K562 (cell line): Measurements from ENCODE around the gene PDE11A. TPM values are rescaled to one million over a fixed set of nuclear protein-coding genes. Genes with fewer than 3 reads are reported as not detected.

Experiments
- CBFA2T3 ChIP-seq: fragments of 450-650 bp; IDR thresholded peaks from 2 replicates; pipeline ENCODE4 v1.6.1; 2017
- IRF9 ChIP-seq: fragments of 450-650 bp; IDR thresholded peaks from 2 replicates; pipeline ENCODE4 v1.6.1; 2016; ENCODE audit warnings: missing biosample characterization, missing genetic modification characterization
- MEIS2 ChIP-seq: fragments of 450-650 bp; IDR thresholded peaks from 2 replicates; pipeline ENCODE4 v1.6.1; 2014; ENCODE audit warnings: mild to moderate bottlenecking; ENCODE audit not compliant: partially characterized antibody
- MGA ChIP-seq: fragments of 450-650 bp; IDR thresholded peaks from 2 replicates; pipeline ENCODE4 v1.6.1; 2016; ENCODE audit warnings: mild to moderate bottlenecking, moderate library complexity
- MTA1 ChIP-seq: fragments of 450-650 bp; IDR thresholded peaks from 2 replicates; pipeline ENCODE4 v1.6.1; 2017; ENCODE audit warnings: borderline replicate concordance
- SIRT6 ChIP-seq: IDR thresholded peaks from one replicate; pipeline ENCODE4 v1.6.1; 2012; ENCODE audit warnings: low read depth, mild to moderate bottlenecking, control low read depth, inconsistent platforms, low read length, moderate library complexity
- TRIM28 ChIP-seq: fragments of 450-650 bp; IDR thresholded peaks from 2 replicates; pipeline ENCODE4 v1.6.1; 2017
- USF1 ChIP-seq: sonication (generic); formaldehyde crosslinking; IDR thresholded peaks from 2 replicates; pipeline ENCODE4 v1.9.0; 2022; ENCODE audit warnings: mild to moderate bottlenecking, missing genetic modification reagents
- ZBTB34 ChIP-seq: fragments of 250-450 bp; sonication (Bioruptor Pico); IDR thresholded peaks from 2 replicates; pipeline ENCODE4 v1.8.0; 2021; ENCODE audit warnings: mild to moderate bottlenecking, moderate library complexity
- ZBTB49 ChIP-seq: sonication (generic); formaldehyde crosslinking; IDR thresholded peaks from 2 replicates; pipeline ENCODE4 v1.8.0; 2022; ENCODE audit warnings: missing genetic modification reagents, mild to moderate bottlenecking, borderline replicate concordance
- ZNF316 ChIP-seq: fragments of 450-650 bp; IDR thresholded peaks from 2 replicates; pipeline ENCODE4 v1.6.1; 2016
- ZNF347 ChIP-seq: fragments of 450-650 bp; formaldehyde crosslinking; IDR thresholded peaks from 2 replicates; pipeline ENCODE4 v1.4.0; 2020; ENCODE audit warnings: low read depth, mild to moderate bottlenecking, moderate library complexity
- polyA plus RNA-seq, 8 experiments: library from polyadenylated mRNA; depleted of rRNA in 4 of 8; stranded (reverse) in 5 of 8; unstranded in 3 of 8; fragments of >200 nt; fragmentation: Nextera tagmentation in 2 of 8; fragmentation: Illumina TruSeq in 1 of 8; extraction: Ambion mirVana in 2 of 8; extraction: Trizol in 1 of 8; gene quantifications; 2 replicates each; pipeline versions ENCODE4 v1.2.1 to v1.2.3, GENCODE V29; 2011 to 2014; ENCODE audit warnings: inconsistent platforms in 1 of 8, missing spikeins in 1 of 8
- total RNA-seq, 7 experiments: library from RNA; depleted of rRNA in 6 of 7; stranded (reverse); fragments of >200 nt in 6 of 7; fragmentation: Illumina TruSeq in 2 of 7; extraction: Trizol in 2 of 7; gene quantifications; 2 replicates each; pipeline versions ENCODE4 v1.2.1 to v1.2.3, GENCODE V29; 2011 to 2021; ENCODE audit warnings: low replicate concordance in 1 of 7

Gene PDE11A
- total and polyA plus RNA-seq, 9 of the 15 experiments (the other 6 are each of a cell fraction or from before 2014, with no cell fraction given): 3.2 to 22.1 (median 5.7) TPM

- TF ChIP-seq ZBTB34 (no peak), CBFA2T3 (no peak), USF1 (CRISPR knock-in tag) (no peak), MTA1 (no peak), TRIM28 (no peak), MGA (0 out of 2 replicates have a peak, but pooled peaks have one; percentile 20), IRF9 (tag) (no peak), ZBTB49 (no peak), MEIS2 (no peak), ZNF347 (no peak), SIRT6 (no peak), ZNF316 (no peak)
These were observed 369.4 kb downstream of the PDE11A start (continued) for GRCh38 chr2:177703159-177703558.
